ENCODE measurements around the gene EPB41L2.
"Not testable (repeated sequence)": the region's sequence is repeated elsewhere in the genome, so short reads cannot be mapped to it uniquely, and the experiment has no call there.

Gene EPB41L2

DNA sequence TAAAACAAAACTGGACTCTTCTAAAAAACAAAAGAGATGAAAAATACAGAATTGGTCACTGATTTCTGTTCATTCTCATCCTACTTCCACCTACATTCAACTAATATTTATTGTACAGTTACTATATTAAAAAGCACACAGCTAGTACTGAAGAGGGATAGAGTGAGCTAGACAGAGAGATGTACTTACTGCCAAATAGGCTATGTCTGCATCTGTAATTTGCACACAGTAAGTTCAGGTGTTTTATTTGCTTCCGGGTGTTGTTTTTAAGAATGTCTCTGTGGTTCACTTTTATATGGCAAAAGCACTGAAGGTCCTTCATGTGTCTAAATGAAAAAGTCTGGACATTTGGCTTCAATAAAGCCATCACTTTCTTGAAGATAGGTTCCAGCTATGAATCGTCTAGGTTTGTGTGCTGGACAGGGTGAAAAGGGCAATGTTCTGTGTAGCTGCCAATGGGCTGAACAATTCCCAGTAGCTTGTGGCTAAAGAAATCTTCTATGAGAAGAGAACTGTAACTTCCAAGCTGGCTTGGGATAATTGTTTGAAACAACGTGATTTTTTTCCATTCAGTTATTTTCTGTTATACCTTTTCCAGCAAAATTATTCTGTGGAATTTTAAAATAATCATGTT, 47.3 kb downstream of the EPB41L2 start:
- TF ChIP-seq, protein P1, sequence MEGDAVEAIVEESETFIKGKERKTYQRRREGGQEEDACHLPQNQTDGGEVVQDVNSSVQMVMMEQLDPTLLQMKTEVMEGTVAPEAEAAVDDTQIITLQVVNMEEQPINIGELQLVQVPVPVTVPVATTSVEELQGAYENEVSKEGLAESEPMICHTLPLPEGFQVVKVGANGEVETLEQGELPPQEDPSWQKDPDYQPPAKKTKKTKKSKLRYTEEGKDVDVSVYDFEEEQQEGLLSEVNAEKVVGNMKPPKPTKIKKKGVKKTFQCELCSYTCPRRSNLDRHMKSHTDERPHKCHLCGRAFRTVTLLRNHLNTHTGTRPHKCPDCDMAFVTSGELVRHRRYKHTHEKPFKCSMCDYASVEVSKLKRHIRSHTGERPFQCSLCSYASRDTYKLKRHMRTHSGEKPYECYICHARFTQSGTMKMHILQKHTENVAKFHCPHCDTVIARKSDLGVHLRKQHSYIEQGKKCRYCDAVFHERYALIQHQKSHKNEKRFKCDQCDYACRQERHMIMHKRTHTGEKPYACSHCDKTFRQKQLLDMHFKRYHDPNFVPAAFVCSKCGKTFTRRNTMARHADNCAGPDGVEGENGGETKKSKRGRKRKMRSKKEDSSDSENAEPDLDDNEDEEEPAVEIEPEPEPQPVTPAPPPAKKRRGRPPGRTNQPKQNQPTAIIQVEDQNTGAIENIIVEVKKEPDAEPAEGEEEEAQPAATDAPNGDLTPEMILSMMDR (IDR thresholded peaks at IDR 0.05; ENCODE audit: insufficient read depth, low read depth, low read length, missing control alignments) = no peak
- no peak overlapping the region for H3K4me3 ChIP-seq (ENCODE audit: low read length)
- DNase-seq (ENCODE audit: low read depth) = no peak

DNA sequence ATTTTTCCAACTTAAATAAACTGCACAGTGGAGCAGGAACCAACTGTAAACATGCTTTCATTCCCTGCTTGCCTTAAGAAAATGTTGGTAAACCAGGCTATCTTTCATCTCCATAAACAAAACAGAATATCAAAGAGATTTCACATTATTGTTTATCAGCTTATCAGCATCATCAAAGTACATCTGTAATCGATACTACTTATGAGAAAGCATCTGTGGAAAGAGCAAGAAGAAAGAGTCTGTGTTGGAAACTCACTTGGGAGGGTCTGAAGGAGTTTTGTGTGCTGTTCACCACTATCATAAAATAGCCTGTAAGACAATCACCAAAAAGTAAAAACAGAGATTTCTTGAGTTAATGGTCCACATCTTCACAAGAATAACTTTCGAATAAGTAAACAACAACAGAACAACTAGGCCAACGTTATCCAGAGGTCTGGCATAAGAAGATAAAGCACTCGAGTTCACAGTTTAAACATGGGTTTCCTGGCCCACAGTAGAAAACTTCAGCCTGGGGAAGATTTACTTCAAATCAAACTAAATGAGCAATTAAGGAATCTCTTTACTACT, 47.9 kb downstream of the EPB41L2 start:
- no peak overlapping the region for H3K4me3 ChIP-seq (ENCODE audit: low read length)
- DNase-seq (ENCODE audit: low read depth) = no peak
- TF ChIP-seq, protein P1 (IDR thresholded peaks at IDR 0.05; ENCODE audit: insufficient read depth, low read depth, low read length, missing control alignments) = no peak

DNA sequence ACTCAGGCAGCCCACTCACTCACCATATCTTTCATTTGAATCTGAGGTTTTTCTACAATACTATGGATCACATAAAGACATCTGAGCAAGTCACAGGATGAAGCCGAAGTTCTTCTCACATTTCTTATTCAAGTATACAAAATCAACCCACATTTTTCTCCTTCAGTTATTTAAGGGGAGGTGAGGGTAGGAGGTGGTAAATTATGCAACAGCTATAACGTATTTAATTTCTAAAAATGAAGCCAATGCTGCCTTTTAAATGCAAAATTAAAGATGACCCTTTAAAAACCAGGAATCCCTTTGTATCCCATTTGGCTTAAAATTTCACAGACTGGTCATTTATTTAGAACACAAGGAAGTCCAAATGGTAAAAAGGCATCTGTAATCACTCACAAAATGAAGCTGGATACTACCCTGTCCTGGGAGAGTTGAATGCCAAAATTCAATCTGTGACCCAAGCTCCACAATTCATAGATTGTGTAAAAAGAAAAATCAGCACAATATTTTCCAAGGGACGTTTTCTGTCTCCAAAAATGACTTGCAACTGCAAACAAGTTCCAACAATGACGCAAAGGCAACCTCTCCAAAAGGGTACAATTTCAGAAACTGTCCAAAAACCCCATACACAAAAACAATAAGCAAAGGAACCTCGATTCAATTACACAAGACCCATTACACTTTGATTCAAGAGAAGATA, 48.8 kb downstream of the EPB41L2 start:
- TF ChIP-seq, protein P1 (IDR thresholded peaks at IDR 0.05; ENCODE audit: insufficient read depth, low read depth, low read length, missing control alignments) = no peak
- no peak for DNase-seq (ENCODE audit: low read depth)
- no peak overlapping the region for H3K4me3 ChIP-seq (ENCODE audit: low read length)

DNA sequence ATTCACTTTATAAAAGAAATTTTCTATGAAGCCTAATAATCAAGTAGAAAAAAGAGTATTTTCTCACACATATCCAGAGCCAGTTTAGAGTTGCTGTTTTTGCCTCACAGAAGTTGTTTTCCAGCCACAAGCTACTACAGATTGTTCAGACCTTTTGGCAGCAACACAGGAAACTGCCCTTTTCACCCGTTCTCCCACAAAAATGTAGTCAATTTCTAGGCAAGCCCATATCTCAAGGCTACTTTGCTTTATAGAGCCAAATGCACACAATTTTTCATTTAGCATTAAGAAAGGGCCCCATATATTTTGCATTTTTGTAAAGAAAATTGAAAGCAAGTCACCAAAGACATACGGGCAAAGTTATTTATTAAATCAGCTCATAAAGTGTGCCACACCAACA, 49.5 kb downstream of the EPB41L2 start:
- no peak for DNase-seq (ENCODE audit: low read depth)
- H3K4me3 ChIP-seq (ENCODE audit: low read length) = no peak overlapping the region
- TF ChIP-seq, protein P1 (IDR thresholded peaks at IDR 0.05; ENCODE audit: insufficient read depth, low read depth, low read length, missing control alignments) = no peak

DNA sequence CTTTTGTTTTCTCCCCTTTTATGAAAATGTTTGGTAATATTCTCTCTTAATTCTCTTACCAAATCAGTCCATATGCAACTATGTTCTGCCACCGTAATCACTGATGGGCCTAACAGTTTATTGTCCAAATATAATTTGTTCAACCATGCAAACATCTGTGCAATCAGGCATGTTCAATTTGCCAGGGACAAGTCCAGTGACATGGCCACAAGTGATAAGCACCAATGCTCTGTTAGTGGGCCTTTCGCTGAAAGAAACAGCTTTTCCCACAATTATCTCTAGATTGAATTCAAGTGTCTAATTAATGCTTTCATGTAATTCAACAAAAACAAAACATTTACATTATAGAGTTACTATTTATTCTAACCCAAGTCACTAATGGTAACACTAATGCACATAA, 53.3 kb downstream of the EPB41L2 start:
- TF ChIP-seq, protein P1 (IDR thresholded peaks at IDR 0.05; ENCODE audit: insufficient read depth, low read depth, low read length, missing control alignments) = no peak
- no peak overlapping the region for H3K4me3 ChIP-seq (ENCODE audit: low read length)
- DNase-seq (ENCODE audit: low read depth) = no peak

DNA sequence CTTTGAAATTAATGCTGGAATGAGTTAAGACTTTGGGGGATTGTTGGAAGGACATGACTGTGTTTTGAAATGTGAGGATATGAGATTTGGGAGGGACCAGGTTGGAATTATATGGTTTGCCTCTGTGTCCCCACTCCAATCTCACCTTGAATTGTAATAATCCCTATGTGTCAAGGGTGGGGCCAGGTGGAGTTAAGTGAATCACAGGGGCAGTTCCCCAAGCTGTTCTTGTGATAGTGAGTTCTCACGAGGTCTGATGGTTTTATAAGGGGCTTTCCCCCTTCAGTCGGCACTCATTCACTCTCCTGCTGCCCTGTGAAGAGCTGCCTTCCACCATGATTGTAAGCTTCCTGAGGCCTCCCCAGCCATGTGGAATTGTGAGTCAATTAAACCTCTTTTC, 54.1 kb downstream of the EPB41L2 start:
- DNase-seq (ENCODE audit: low read depth); H3K4me3 ChIP-seq (ENCODE audit: low read length): not testable (repeated sequence)

DNA sequence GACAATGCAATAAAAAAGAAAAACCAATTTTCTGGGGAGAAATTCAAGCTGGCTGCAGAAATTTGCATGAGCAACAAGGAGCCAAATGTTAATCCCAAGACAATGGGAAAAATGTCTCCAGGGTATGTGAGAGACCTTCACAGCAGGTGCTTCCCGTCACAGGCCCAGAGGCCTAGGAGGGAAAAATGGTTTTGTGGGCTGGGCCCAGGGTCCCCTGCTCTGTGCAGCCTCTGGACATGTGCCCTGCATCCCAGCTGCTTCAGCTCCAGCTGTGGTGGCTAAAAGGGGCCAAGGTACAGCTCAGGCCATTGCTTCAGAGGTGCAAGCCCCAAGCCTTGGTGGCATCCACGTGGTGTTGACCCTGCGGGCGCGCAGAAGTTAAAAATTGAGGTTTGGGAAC, 55.1 kb downstream of the EPB41L2 start:
- not testable (repeated sequence) for H3K4me3 ChIP-seq (ENCODE audit: low read length); DNase-seq (ENCODE audit: low read depth)

DNA sequence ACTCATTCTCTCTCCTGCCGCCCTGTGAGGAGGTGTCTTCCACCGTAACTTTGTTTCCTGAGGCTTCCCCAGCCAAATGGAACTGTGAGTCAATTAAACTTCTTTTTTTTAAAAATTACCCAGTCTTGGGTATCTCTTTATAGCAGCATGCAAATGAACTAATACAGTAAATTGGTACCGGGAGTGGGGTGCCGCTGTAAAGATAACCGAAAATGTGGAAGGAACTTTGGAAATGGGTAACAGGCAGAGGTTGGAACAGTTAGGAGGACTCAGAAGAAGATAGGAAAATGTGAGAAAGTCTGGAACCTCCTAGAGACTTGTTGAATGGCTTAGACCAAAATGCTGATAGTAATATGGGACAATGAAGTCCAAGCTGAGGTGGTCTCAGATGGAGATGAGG, 55.8 kb downstream of the EPB41L2 start:
- TF ChIP-seq, protein P1 (IDR thresholded peaks at IDR 0.05; ENCODE audit: insufficient read depth, low read depth, low read length, missing control alignments) = no peak
- no peak overlapping the region for H3K4me3 ChIP-seq (ENCODE audit: low read length)
- no peak for DNase-seq (ENCODE audit: low read depth)

Measured in epithelial cell of esophagus (primary cell).